Fibroblast of gingiva (primary cell): ENCODE results near the gene UBE2Q2.
A peak's percentile ranks its signal among the peaks of the same experiment; 100 is the strongest.
"Not testable (repeated sequence)": the region's sequence is repeated elsewhere in the genome, so short reads cannot be mapped to it uniquely, and the experiment has no call there.

Experiments
- DNase-seq: peaks from one replicate; pipeline ENCODE4 v3.0.0-alpha.2; 2011; ENCODE audit warnings: low read depth

The UBE2Q2 gene

GRCh38 chr15:75864213-75865059 is 21.2 kb downstream of the UBE2Q2 start:
- DNase-seq, result no peak

GRCh38 chr15:75866045-75866444 is 22.8 kb downstream of the UBE2Q2 start:
- DNase-seq, result not testable (repeated sequence)

DNA sequence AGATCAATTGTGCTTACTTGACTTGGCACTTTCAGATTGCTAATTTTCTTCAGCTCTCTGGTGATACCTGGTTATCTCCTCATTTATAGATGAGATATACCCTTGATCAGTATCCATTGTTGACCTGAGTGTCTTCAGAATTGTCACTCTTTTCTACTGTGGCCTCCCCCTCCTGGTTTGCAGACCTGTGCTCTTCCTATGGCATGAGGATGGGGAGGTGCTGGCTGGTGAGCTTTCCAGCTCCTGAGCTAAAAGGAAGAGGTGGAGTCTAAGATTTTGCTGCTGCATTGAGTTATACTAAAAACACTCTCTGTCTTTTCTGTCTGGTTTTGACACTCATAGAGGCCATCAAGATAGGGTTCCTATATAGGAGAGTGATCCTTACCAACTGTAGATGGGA is 23.7 kb downstream of the UBE2Q2 start:
- DNase-seq, result no peak

- DNase-seq, result no peak
These were observed 24.2 kb downstream of the UBE2Q2 start for GRCh38 chr15:75867449-75867848.

GRCh38 chr15:75868019-75868418 is 24.8 kb downstream of the UBE2Q2 start:
- DNase-seq, result no peak

DNA sequence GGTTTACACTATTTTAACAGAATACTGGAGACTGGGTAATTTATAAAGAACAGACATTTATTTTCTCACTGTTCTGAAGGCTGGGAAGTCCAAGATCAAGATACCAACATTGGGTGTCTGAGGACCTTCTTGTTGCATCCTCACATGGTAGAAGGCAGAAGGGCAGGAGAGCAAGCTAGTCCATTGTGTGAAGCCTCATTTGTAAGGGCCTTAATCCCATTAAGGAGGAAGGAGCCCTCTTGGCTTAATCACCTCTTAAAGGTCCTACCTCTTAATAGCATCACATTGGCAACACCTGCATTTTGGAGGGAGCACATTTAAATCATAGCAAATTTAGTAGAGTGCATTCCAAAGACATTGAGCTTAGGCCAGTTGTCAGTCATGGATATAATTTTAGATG is 26.2 kb downstream of the UBE2Q2 start:
- no peak for DNase-seq

- not testable (repeated sequence) for DNase-seq
These were observed 28.3 kb downstream of the UBE2Q2 start for GRCh38 chr15:75871589-75871988.

- no peak for DNase-seq
These were observed 29.2 kb downstream of the UBE2Q2 start for GRCh38 chr15:75872403-75872990.

DNA sequence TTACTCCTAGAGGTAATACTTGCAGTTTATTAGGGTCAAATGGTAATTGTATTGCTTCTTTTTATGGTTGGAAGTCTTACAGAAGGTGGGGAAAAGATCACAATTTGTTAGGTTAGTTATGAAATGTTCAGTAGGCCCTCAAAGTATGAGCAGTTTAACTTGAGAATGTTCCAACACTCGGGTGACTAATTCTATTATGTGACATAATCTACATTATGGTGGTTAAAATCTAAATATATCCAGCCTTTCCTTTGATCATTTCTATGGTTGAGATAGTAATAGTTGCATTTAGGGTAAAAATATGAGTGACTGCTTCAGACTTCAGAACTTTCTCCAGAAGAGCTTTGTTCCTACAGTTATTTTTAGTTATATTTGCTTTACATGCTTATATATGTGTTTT is 40.8 kb downstream of the UBE2Q2 start:
- peak; percentile 3 for DNase-seq

DNA sequence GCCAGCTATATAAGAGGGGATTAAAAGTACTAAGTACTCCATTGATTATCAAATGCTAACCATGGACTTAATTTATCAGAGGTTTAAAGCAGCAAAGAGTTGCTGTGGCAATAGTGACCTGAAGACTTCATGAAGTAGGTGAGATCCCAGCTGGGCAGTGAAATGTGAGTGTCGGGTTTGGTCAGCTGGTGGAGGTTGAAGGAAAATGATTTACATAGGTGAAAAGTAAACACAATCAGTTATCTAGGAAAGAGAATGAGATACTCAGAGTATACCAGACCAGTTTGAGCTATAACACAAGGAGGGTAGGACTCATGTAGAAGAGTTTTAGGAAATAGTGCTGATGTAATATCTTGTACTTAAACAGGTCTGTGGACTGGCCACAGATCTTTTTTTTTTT is 43.9 kb downstream of the UBE2Q2 start:
- no peak for DNase-seq

DNA sequence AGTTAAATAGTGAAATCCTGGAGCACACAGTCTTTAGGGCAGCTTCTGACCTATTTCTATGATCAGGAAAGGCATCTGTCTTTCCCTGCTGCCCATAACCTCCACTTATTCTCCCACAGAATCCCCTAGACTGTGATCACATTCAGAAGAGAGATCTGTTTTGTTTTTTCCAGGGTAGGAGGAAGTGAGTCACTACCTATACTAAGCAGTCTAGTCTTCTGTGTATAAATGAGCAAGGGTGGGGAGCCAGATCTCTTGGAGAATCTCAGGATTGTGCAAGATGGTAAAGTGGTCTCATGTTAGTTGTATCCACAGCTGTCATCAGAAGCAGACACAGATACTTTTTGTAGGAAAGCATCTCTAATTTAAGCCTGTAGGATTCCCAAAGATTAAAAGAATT is 48.6 kb downstream of the UBE2Q2 start:
- DNase-seq, result peak; percentile 62

DNA sequence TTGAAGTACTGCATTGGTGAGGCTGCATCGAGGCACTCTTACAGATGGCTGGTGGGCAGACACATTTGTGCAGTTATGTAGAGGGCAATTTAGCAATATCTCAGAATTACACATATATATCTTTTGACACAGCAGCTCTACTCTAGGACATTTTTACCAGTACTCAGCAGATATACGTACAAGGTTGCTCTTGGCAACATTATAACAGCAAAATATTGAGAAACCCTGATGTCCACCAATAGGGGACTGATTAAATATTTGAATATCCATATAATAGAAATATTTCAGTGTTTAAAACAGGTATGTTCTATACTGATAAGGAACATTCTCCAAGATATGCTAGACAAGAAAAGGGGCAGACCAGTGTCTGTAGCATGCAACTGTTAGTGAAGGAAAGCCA is 52.5 kb downstream of the UBE2Q2 start:
- DNase-seq, result no peak

GRCh38 chr15:75900577-75900976 is 57.3 kb downstream of the UBE2Q2 start:
- no peak for DNase-seq

DNA sequence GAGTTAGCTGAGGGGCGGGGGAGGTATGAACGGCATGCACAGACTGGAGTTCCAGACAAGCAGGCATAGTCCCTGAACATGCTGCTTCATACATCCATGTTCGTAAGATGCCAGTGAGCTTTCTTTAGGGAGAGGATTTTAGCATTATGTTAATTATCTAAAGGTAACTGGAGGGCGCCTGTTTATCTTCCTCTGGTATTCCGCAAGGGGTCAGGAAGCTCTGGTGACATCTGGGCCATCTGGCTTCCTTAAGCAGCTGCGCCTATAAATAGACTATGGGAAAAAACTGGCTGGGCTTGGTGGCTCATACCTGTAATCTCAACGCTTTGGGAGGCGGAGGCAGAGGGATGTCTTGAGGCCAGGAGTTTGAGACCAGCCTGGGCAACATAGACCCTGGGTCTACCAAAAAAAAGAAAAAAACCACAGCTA is 58.9 kb downstream of the UBE2Q2 start:
- DNase-seq, result no peak

- peak; percentile 88 for DNase-seq
These were observed 60.3 kb downstream of the UBE2Q2 start, which contains the start of gene FBXO22 for GRCh38 chr15:75903331-75904239. Gene FBXO22 (plus strand): TSS chr15:75903878. CDS start chr15:75903964, 86 bp downstream.

GRCh38 chr15:75905231-75905630 is 62.0 kb downstream of the UBE2Q2 start:
- no peak for DNase-seq

- DNase-seq, result not testable (repeated sequence)
These were observed 67.1 kb downstream of the UBE2Q2 start for GRCh38 chr15:75910355-75910754.

- DNase-seq, result no peak
These were observed 73.7 kb downstream of the UBE2Q2 start for GRCh38 chr15:75916978-75917377.

- DNase-seq, result no peak
These were observed 74.9 kb downstream of the UBE2Q2 start for GRCh38 chr15:75918135-75918534.

DNA sequence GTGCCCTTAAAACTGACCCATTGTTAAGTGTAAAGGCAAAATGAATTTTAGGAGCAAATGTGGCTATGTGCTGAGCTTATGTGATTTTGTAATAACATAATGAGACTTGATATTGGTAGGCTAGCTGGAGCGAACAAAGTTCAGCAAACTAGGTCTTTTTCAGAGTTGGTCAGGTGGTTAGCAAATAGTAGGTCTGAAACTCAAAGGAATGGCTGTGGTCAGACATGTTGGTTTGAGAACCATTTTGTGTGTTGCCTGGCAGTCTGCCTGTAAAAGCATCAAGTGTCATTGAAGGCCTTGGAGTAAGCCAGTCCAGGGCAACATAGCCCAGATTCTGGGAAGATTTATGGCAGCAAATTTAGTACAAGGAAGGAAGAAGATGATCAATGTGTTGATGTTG is 76.8 kb downstream of the UBE2Q2 start:
- DNase-seq, result no peak

GRCh38 chr15:75921732-75922703 is 78.8 kb downstream of the UBE2Q2 start:
- peak; percentile 81 for DNase-seq
